Measurements from ENCODE around the gene C1QC.

- TF ChIP-seq POLR2A (IDR thresholded peaks at IDR 0.05): no peak
- no peak for TF ChIP-seq CTCF (IDR thresholded peaks at IDR 0.05)
These were observed 2.2 kb upstream of the C1QC start for GRCh38 chr1:22641247-22641646.

All from testis (tissue), 2 donors.